GM23248 (cell line): ENCODE data around the gene BDNF.

ENCODE experiments used
- EZH2 ChIP-seq: fragments of 200-600 bp; sonication (generic); IDR thresholded peaks from 2 replicates; pipeline ENCODE4 v1.6.1; 2018; ENCODE audit warnings: antibody characterized with exemption, mild to moderate bottlenecking; ENCODE audit not compliant: insufficient read depth, poor library complexity, severe bottlenecking
- EZH2phosphoT487 ChIP-seq: fragments of 200-600 bp; sonication (generic); IDR thresholded peaks from 2 replicates; pipeline ENCODE4 v1.6.1; 2018; ENCODE audit warnings: antibody characterized with exemption, moderate library complexity, mild to moderate bottlenecking, low read depth; ENCODE audit not compliant: insufficient read depth

- TF ChIP-seq EZH2phosphoT487, result no peak
- TF ChIP-seq EZH2, result no peak
These were observed 5.9 kb upstream of the BDNF start for GRCh38 chr11:27705873-27706820.
